PC-9 (cell line): ENCODE results near the gene RHOT1.
"Not testable (repeated sequence)": the region's sequence is repeated elsewhere in the genome, so short reads cannot be mapped to it uniquely, and the experiment has no call there.

ENCODE experiments used
- EZH2 ChIP-seq: fragments of 200-600 bp; sonication (generic); IDR thresholded peaks from 2 replicates; pipeline ENCODE4 v1.8.0; 2017; ENCODE audit warnings: antibody characterized with exemption, low read depth
- TF ChIP-seq, protein P1 (sequence below): fragments of 200-600 bp; sonication (generic); conservative IDR thresholded peaks from 2 replicates; pipeline ENCODE4 v1.6.1; 2017; ENCODE audit warnings: mixed run types, antibody characterized with exemption, mild to moderate bottlenecking, moderate library complexity

- TF ChIP-seq, protein P1, sequence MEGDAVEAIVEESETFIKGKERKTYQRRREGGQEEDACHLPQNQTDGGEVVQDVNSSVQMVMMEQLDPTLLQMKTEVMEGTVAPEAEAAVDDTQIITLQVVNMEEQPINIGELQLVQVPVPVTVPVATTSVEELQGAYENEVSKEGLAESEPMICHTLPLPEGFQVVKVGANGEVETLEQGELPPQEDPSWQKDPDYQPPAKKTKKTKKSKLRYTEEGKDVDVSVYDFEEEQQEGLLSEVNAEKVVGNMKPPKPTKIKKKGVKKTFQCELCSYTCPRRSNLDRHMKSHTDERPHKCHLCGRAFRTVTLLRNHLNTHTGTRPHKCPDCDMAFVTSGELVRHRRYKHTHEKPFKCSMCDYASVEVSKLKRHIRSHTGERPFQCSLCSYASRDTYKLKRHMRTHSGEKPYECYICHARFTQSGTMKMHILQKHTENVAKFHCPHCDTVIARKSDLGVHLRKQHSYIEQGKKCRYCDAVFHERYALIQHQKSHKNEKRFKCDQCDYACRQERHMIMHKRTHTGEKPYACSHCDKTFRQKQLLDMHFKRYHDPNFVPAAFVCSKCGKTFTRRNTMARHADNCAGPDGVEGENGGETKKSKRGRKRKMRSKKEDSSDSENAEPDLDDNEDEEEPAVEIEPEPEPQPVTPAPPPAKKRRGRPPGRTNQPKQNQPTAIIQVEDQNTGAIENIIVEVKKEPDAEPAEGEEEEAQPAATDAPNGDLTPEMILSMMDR: not testable (repeated sequence)
- TF ChIP-seq EZH2: not testable (repeated sequence)
Measured at GRCh38 chr17:32263515-32263914, 121.2 kb downstream of the RHOT1 start.
